Amniotic stem cell (primary cell): Measurements from ENCODE around the gene ERH.
"Not testable (repeated sequence)": the region's sequence is repeated elsewhere in the genome, so short reads cannot be mapped to it uniquely, and the experiment has no call there.

Source experiments
- DNase-seq: peaks from one replicate; lab custom pipeline; 2025; lab: John Stamatoyannopoulos, UW

ERH gene

GRCh38 chr14:69398053-69398817 lies at the start of gene ERH, which contains the start of gene SLC39A9:
ERH (minus strand) TSS chr14:69398299; CDS start chr14:69398233, 66 bp downstream.
SLC39A9 (plus strand) TSS chr14:69398692; CDS start chr14:69399370, 678 bp downstream.
- peak; percentile 97 for DNase-seq

GRCh38 chr14:69443296-69443805 lies 45.3 kb upstream of the ERH start:
- no peak for DNase-seq

DNA sequence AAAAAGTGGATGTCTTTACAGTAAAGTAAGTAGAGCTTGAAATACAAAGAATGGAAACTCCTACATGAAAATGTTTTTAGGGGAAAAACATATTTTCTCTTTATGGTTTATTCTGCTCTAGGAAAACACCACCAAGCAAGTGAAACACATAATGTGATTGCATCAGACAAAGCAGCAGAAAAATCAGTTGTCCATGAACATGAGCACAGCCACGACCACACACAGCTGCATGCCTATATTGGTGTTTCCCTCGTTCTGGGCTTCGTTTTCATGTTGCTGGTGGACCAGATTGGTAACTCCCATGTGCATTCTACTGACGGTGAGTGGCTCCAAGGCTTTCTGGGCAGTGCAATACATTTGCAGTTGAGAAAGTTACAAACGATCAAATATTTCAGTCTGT lies 43.8 kb upstream of the ERH start:
- no peak for DNase-seq

DNA sequence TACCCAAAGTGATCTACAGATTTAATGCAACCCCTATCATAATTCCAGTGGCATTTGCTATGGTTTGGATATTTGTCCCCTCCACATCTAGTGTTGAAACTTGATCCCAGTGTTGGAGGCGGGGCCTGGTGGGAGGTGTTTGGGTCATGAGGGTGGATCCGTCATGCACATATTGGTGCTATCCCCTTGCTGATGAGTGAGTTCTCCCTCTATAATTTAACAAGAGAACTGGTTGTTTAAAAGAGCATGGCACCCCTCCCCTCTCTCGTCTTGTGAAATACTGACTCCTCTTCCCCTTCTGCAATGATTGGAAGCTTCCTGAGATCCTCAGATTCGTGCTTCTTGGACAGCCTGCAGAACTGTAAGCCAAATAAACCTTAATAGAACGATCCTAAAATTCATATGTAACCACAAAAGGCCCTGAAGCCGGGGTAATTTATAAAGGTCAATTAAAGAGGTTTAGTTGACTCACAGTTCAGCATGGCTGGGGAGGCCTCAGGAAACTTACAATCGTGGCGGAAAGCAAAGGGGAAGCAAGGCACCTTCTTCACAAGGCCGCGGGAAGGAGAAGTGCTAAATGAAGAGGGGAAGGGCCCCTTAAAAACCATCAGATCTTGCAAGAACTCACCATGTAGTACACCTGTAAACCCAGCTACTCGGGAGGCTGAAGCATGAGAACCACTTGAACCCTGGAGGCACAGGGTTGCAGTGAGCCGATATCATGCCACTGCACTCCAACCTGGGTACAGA lies 41.6 kb upstream of the ERH start:
- no peak for DNase-seq

DNA sequence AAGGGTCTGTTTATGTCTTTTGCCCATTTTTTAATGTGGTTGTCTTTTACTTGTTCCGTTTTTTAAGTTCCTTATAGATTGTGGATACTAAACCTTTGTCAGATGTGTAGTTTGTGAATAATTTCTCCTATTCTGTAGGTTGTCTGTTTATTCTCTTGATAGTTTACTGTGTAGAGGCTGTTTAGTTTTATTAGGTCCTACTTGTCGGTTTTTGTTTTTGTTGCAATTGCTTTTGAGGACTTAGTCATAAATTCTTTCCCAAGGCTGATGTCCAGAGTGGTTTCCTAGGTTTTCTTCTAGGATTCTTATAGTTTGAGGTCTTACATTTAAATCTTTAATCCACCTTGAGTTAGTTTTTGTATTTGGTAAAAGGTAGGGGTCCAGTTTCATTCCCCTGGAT lies 34.3 kb upstream of the ERH start:
- DNase-seq, result no peak

GRCh38 chr14:69430306-69430939 lies 32.3 kb upstream of the ERH start:
- no peak for DNase-seq

DNA sequence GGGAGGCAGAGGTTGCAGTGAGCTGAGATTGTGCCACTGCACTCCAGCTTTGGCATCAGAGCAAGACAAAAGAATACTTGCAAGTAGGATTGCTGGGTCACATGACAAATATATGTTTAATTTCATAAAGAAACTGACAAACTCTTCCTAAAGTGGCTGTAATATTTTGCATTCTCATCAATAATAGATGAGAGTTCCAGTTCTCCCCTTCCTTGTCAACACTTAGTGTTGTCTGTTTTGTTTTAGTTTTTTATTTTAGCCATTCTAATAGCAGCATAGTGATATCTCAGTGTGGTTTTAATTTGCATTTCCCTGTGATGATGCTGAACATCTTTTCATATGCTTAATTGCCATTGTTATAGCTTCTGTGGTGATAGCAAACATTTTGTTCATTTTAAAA lies 31.5 kb upstream of the ERH start:
- no peak for DNase-seq

GRCh38 chr14:69428289-69428998 lies 30.3 kb upstream of the ERH start:
- no peak for DNase-seq

DNA sequence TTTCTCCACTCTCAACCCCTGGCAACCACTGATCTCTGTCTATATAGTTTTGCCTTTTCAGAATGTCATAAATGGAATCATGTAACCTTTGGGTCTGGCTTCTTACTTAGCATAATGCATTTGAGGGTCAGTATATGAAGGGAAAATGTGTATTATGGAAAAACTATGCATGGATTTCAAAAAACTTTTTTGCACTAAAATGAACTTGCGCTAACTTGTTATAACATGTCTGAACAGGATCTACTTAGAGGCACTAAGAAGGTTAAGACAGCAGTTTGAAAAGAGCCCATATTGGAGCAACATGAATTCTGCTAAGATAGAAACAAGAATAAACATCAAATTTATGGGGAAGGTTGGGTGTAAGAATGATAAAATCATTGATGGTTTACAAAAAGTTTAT lies 29.5 kb upstream of the ERH start:
- DNase-seq, result no peak

DNA sequence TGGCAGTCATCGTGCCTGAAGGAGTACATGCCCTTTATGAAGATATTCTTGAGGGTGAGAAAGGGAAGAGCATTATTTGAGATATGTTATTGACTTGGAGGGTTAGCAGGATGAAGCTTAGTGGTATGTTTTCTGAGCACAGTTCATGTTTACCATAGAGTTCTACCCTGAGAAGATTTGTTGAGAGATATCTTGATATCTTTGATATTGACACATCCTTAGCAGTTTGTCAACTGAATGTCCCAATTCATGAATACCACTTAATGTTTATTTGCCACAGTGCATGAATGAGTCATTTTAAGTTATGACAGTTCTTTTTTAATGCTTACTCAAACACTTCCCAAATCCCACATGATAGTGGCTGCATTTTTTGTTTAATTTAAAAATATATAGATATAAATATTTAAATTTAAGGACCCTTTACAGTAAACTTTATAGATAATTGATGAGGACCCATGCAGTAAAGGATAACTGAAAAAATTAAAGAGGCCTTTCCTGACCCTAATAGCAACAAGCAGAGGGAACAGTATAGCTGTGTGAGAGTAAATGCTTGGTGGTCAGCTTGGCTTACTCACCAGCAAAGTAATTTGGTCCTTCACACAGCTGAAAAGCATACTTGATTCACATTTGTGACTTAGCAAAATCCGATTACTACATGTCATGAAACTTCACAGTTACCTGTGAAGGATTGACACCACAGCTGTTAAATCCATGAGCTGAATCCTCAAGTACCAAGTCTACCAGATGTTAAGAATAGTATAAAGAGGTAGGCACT lies 26.2 kb upstream of the ERH start:
- DNase-seq, result no peak

- no peak for DNase-seq
Measured at GRCh38 chr14:69423279-69423678, 25.2 kb upstream of the ERH start.

- not testable (repeated sequence) for DNase-seq
Measured at GRCh38 chr14:69416087-69416486, 18.0 kb upstream of the ERH start.

GRCh38 chr14:69413483-69413882 lies 15.4 kb upstream of the ERH start:
- DNase-seq, result no peak

GRCh38 chr14:69408331-69408960 lies 10.3 kb upstream of the ERH start:
- no peak for DNase-seq

GRCh38 chr14:69405762-69406161 lies 7.7 kb upstream of the ERH start:
- DNase-seq, result no peak

DNA sequence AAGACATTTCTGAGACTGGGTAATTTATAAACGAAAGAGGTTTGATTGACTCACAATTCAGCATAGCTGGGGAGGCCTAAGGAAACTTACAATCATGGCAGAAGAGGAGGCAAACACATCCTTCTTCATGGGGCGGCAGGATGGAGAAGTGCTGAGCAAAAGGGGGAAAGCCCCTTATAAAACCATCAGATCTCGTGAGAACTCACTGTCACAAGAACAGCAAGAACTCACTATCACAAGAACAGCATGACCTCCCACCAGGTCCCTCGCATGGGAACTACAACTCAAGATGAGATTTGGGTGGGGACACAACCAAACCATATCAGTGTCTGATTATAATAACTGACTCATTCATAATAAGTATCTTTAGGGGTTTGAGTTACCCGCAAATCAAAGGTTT lies 6.8 kb upstream of the ERH start:
- DNase-seq, result no peak

- DNase-seq, result no peak
Measured at GRCh38 chr14:69404478-69404877, 6.4 kb upstream of the ERH start.

DNA sequence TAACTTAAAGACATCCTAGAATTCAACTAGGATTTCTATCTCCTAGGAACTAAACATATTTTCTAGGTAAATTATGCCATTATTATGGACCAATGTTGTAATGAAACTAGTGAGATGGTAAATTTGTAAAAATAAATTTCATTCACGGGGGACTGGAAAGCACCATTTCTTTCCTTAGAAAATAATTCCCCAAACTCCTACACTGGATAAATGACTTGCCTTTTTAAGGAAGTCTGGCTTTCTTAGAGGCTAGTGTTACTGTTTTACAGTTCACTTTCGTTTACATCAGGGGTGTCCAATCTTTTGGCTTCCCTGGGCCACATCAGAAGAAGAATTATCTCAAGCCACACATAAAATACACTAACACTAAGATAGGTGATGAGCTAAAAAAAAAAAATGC lies 3.7 kb upstream of the ERH start:
- DNase-seq, result no peak

GRCh38 chr14:69400154-69400553 lies 2.1 kb upstream of the ERH start:
- DNase-seq, result no peak

GRCh38 chr14:69399750-69400149 lies 1.7 kb upstream of the ERH start:
- DNase-seq, result no peak

GRCh38 chr14:69398818-69399210 lies 715 bp upstream of the ERH start:
- no peak for DNase-seq
